ENCODE measurements around the gene DTNA. TPM values are rescaled to one million over a fixed set of nuclear protein-coding genes. Genes with fewer than 3 reads are reported as not detected.

DTNA gene
- total and polyA plus RNA-seq, 2 of the 8 experiments (the other 6 are each of a cell fraction or from before 2014, with no cell fraction given) = 30.2 to 32.7 TPM

- H3K4me2 ChIP-seq (ENCODE audit: insufficient read depth in 1 of 2, low read depth in 2 of 2, low read length in 2 of 2) = no peak overlapping the region
- WGBS, 2 experiments (ENCODE audit: extremely low coverage in 1 of 2, insufficient coverage in 1 of 2, insufficient read length in 1 of 2, insufficient replicate concordance in 2 of 2, low coverage in 1 of 2, low lambda C conversion rate in 2 of 2, missing lambda C conversion rate in 1 of 2) = 88% methylated on average over 6 of the region's 6 CpGs; no CpG with 5 or more reads in 1 of the 2 experiments
- no peak overlapping the region for H3K56ac ChIP-seq (replicated peaks; ENCODE audit: insufficient read length, low read depth, low read length)
- no peaks in the 10 kb centered on the region for H3K23me2 ChIP-seq (ENCODE audit: low read depth, low read length)
- peaks cover 3 to 6% of the 10 kb centered on the region in 2 experiments; a peak in 1 of 4 replicates for H3K9me3 ChIP-seq (ENCODE audit: insufficient read depth in 2 of 2, low read depth in 1 of 2, low read length in 1 of 2)
- peaks cover 0 to 2% (median 0%) of the 10 kb centered on the region in 4 experiments; a peak in 1 of 7 replicates for H3K4me1 ChIP-seq (replicated peaks in 1 of 4; ENCODE audit: control insufficient read depth in 3 of 4, insufficient read depth in 4 of 4, low read length in 3 of 4)
- H3K23ac ChIP-seq (ENCODE audit: insufficient read length) = no peak overlapping the region
- no peaks in the 10 kb centered on the region; a peak in 2 of 8 replicates for H3K36me3 ChIP-seq (ENCODE audit: control insufficient read depth in 2 of 4, insufficient read depth in 4 of 4, low read length in 3 of 4)
- no peak overlapping the region for H2BK120ac ChIP-seq (replicated peaks; ENCODE audit: low read depth, low read length)
- H3K9ac ChIP-seq (replicated peaks in 1 of 4; ENCODE audit: extremely low read depth in 1 of 4, low read depth in 3 of 4, low read length in 3 of 4) = no peak overlapping the region
- no peak overlapping the region for H4K5ac ChIP-seq (ENCODE audit: insufficient read length, low read depth, low read length)
- CTCF ChIA-PET (ENCODE audit: partially characterized antibody) = interaction anchor here (1.3 to 1.6 kb wide), 5 partner anchors 8 to 672 kb away, joined by 3 to 6 read pairs (median 4); no protein-coding TSS in a partner anchor
- no peaks in the 10 kb centered on the region for H3K79me1 ChIP-seq (ENCODE audit: low read depth, low read length)
- no peak overlapping the region for H3K4ac ChIP-seq (replicated peaks; ENCODE audit: insufficient read length, low read depth, low read length)
- no peak overlapping the region for H2BK15ac ChIP-seq (ENCODE audit: low read length)
- POLR2A ChIA-PET (ENCODE audit: partially characterized antibody) = no interaction called here
- H2AK5ac ChIP-seq (ENCODE audit: low read depth, low read length) = no peak overlapping the region
- H4K91ac ChIP-seq (replicated peaks; ENCODE audit: insufficient read length, low read length) = no peak overlapping the region
- no peak overlapping the region for H2BK12ac ChIP-seq (ENCODE audit: low read depth, low read length)
- H4K8ac ChIP-seq (ENCODE audit: extremely low read depth, insufficient read depth, low read length) = no peak overlapping the region
- H4K20me1 ChIP-seq (replicated peaks in 1 of 2; ENCODE audit: control insufficient read depth in 1 of 2, insufficient read depth in 2 of 2, low read length in 2 of 2) = no peaks in the 10 kb centered on the region
- peaks cover 0 to 1% (median 0%) of the 10 kb centered on the region in 4 experiments; a peak in 1 of 7 replicates for H3K27me3 ChIP-seq (replicated peaks in 1 of 4; ENCODE audit: control insufficient read depth in 3 of 4, extremely low read depth in 1 of 4, insufficient read depth in 3 of 4, low read length in 3 of 4)
- no peak overlapping the region for H3K14ac ChIP-seq (ENCODE audit: insufficient read length)
- no peak for FAIRE-seq
- H3K18ac ChIP-seq (ENCODE audit: extremely low read depth, low read length) = no peak overlapping the region
- no peak for DNase-seq (ENCODE audit: low read depth in 1 of 2, low spot score in 2 of 2)
- no peak overlapping the region for H2BK5ac ChIP-seq (ENCODE audit: low read depth, low read length)
- H3K79me2 ChIP-seq (ENCODE audit: control insufficient read depth in 1 of 2, insufficient read depth in 2 of 2, low read length in 2 of 2) = no peaks in the 10 kb centered on the region
- no peak overlapping the region for H3K27ac ChIP-seq (ENCODE audit: low read depth, low read length)
- no peak overlapping the region for H2BK20ac ChIP-seq (ENCODE audit: low read length)
- no peak overlapping the region for H3K4me3 ChIP-seq (ENCODE audit: extremely low read depth in 1 of 4, insufficient read depth in 2 of 4, low read depth in 3 of 4, low read length in 4 of 4)
- no peak overlapping the region for H2AFZ ChIP-seq (ENCODE audit: low read length)
- TF ChIP-seq KDM5A (IDR thresholded peaks at IDR 0.05; ENCODE audit: low read length) = no peak
- no peak for TF ChIP-seq SP1 (IDR thresholded peaks at IDR 0.05; ENCODE audit: low read depth, low read length)
- no peak for TF ChIP-seq BACH1 (IDR thresholded peaks at IDR 0.05; ENCODE audit: low read length)
- TF ChIP-seq CEBPB (IDR thresholded peaks at IDR 0.05; ENCODE audit: low read depth, low read length) = no peak
- no peak for TF ChIP-seq TAF1 (IDR thresholded peaks at IDR 0.05; ENCODE audit: low read depth, low read length)
- no peak for TF ChIP-seq EGR1 (IDR thresholded peaks at IDR 0.05; ENCODE audit: borderline replicate concordance, low read depth, low read length)
- no peak for TF ChIP-seq HDAC2 (IDR thresholded peaks at IDR 0.05; ENCODE audit: borderline replicate concordance in 1 of 2, low read depth in 2 of 2, low read length in 2 of 2)
- no peak for TF ChIP-seq RAD21 (IDR thresholded peaks at IDR 0.05 in 1 of 2, conservative IDR thresholded peaks at IDR 0.05 in 1 of 2; ENCODE audit: low read depth in 2 of 2, low read length in 2 of 2)
- TF ChIP-seq FOSL1 (IDR thresholded peaks at IDR 0.05; ENCODE audit: insufficient read depth, low read depth, low read length) = no peak
- TF ChIP-seq GABPA (IDR thresholded peaks at IDR 0.05; ENCODE audit: borderline replicate concordance, insufficient read depth, low read length) = no peak
- TF ChIP-seq JUN (IDR thresholded peaks at IDR 0.05; ENCODE audit: low read depth, low read length) = no peak
- TF ChIP-seq TAF7 (optimal IDR thresholded peaks at IDR 0.05; ENCODE audit: borderline replicate concordance, low read depth, low read length) = no peak
- TF ChIP-seq RBBP5 (IDR thresholded peaks at IDR 0.05; ENCODE audit: borderline replicate concordance, low read depth, low read length) = no peak
Observed at GRCh38 chr18:34795070-34795732, 85.1 kb downstream of the DTNA start.
